Naive B cell (primary cell): Measurements from ENCODE around the gene WDR72. TPM values are rescaled to one million over a fixed set of nuclear protein-coding genes. Genes with fewer than 3 reads are reported as not detected.
A peak's percentile ranks its signal among the peaks of the same experiment; 100 is the strongest.

Experiments
- ATAC-seq, 2 donors: fragments of 150-1000 bp; cut with Tn5 transposase; 2 replicates each; pipeline ENCODE4 v1.10.0; 2021; ENCODE audit warnings: low read depth in 2 of 2, mild to moderate bottlenecking in 2 of 2, moderate library complexity in 2 of 2
- DNase-seq: peaks from one replicate; pipeline ENCODE4 v3.0.0; 2022
- H3K27ac Mint-ChIP-seq, 6 donors: one replicate each; pipeline ENCODE4 v1.8.0; 2020 to 2022; ENCODE audit warnings: mild to moderate bottlenecking in 6 of 6, mixed read lengths in 6 of 6, moderate library complexity in 5 of 6, inconsistent platforms in 2 of 6
- H3K27me3 Mint-ChIP-seq, 3 donors: one replicate each; pipeline ENCODE4 v1.8.0; 2021 to 2022; ENCODE audit warnings: mixed read lengths in 3 of 3, mild to moderate bottlenecking in 1 of 3
- H3K36me3 Mint-ChIP-seq, 2 donors: one replicate each; pipeline ENCODE4 v1.8.0; 2020 to 2022; ENCODE audit warnings: mixed read lengths in 2 of 2, inconsistent platforms in 1 of 2, mild to moderate bottlenecking in 1 of 2
- H3K4me1 Mint-ChIP-seq, 3 donors: one replicate each; pipeline ENCODE4 v1.8.0; 2020 to 2022; ENCODE audit warnings: mixed read lengths in 3 of 3, inconsistent platforms in 1 of 3, mild to moderate bottlenecking in 1 of 3, moderate library complexity in 1 of 3
- H3K4me3 Mint-ChIP-seq, 8 donors: one replicate each; pipeline ENCODE4 v1.8.0; 2020 to 2022; ENCODE audit warnings: mild to moderate bottlenecking in 8 of 8, mixed read lengths in 8 of 8, moderate library complexity in 8 of 8, inconsistent platforms in 2 of 8
- H3K9me3 Mint-ChIP-seq, 7 donors: one replicate each; pipeline ENCODE4 v1.8.0; 2020 to 2022; ENCODE audit warnings: mixed read lengths in 7 of 7, mild to moderate bottlenecking in 5 of 7, inconsistent platforms in 2 of 7, moderate library complexity in 1 of 7
- polyA plus RNA-seq, 6 donors: library from polyadenylated mRNA; unstranded; fragments of 300-500 nt; fragmentation: Illumina TruSeq; gene quantifications; one replicate each; pipeline ENCODE4 v1.2.3, GENCODE V29; 2021; ENCODE audit warnings: low read depth in 6 of 6

WDR72 gene
- polyA plus RNA-seq, 6 donors from 2014 or later = not detected

GRCh38 chr15:53681056-53681455 lies 78.4 kb downstream of the WDR72 start:
- no peaks in the 10 kb centered on the region for H3K4me1 Mint-ChIP-seq
- peaks cover 0 to 5% (median 0%) of the 10 kb centered on the region in 7 donors for H3K9me3 Mint-ChIP-seq
- ATAC-seq (no peak), DNase-seq (no peak)
- peaks cover 0 to 9% (median 0%) of the 10 kb centered on the region in 3 donors for H3K27me3 Mint-ChIP-seq
- H3K36me3 Mint-ChIP-seq = no peaks in the 10 kb centered on the region
- H3K27ac Mint-ChIP-seq = no peak overlapping the region
- H3K4me3 Mint-ChIP-seq = no peak overlapping the region

- Mint-ChIP-seq H3K4me1 (no peaks in the 10 kb centered on the region), H3K27me3 (peaks cover 0 to 12% (median 0%) of the 10 kb centered on the region in 3 donors)
These were observed 83.6 kb downstream of the WDR72 start for GRCh38 chr15:53675832-53676231.

GRCh38 chr15:53671545-53671944 lies 87.9 kb downstream of the WDR72 start:
- Mint-ChIP-seq H3K27me3 (peaks cover 0 to 5% (median 0%) of the 10 kb centered on the region in 3 donors), H3K27ac (peak overlapping the region in 1 of 6 donors; percentile 3), H3K9me3 (no peaks in the 10 kb centered on the region), H3K4me1 (no peaks in the 10 kb centered on the region), H3K4me3 (peak overlapping the region in 1 of 8 donors; percentile 42), H3K36me3 (no peaks in the 10 kb centered on the region)
- no peak for ATAC-seq
- no peak for DNase-seq

More at GRCh38 chr15:53675832-53676231, 83.6 kb downstream of the WDR72 start:
- Mint-ChIP-seq H3K9me3 (peaks cover 0 to 5% (median 0%) of the 10 kb centered on the region in 7 donors), H3K4me3 (no peak overlapping the region), H3K27ac (no peak overlapping the region), H3K36me3 (no peaks in the 10 kb centered on the region)
- DNase-seq (no peak), ATAC-seq (no peak)

- H3K27ac Mint-ChIP-seq = no peak overlapping the region
- no peak overlapping the region for H3K4me3 Mint-ChIP-seq
- H3K27me3 Mint-ChIP-seq = peaks cover 0 to 3% (median 0%) of the 10 kb centered on the region in 3 donors
- no peaks in the 10 kb centered on the region for H3K9me3 Mint-ChIP-seq
- no peaks in the 10 kb centered on the region for H3K36me3 Mint-ChIP-seq
- DNase-seq (no peak), ATAC-seq (no peak)
- no peaks in the 10 kb centered on the region for H3K4me1 Mint-ChIP-seq
These were observed 88.8 kb downstream of the WDR72 start for GRCh38 chr15:53670701-53671100.

GRCh38 chr15:53665930-53666329 lies 93.5 kb downstream of the WDR72 start:
- H3K27ac Mint-ChIP-seq = no peak overlapping the region
- no peaks in the 10 kb centered on the region for H3K36me3 Mint-ChIP-seq
- ATAC-seq = no peak
- no peak for DNase-seq
- no peaks in the 10 kb centered on the region for H3K9me3 Mint-ChIP-seq
- no peaks in the 10 kb centered on the region for H3K4me1 Mint-ChIP-seq
- no peaks in the 10 kb centered on the region for H3K27me3 Mint-ChIP-seq
- no peak overlapping the region for H3K4me3 Mint-ChIP-seq

- H3K9me3 Mint-ChIP-seq = no peaks in the 10 kb centered on the region
- no peak for ATAC-seq
These were observed 100.5 kb downstream of the WDR72 start for GRCh38 chr15:53658827-53659555.

GRCh38 chr15:53658255-53658654 lies 101.2 kb downstream of the WDR72 start:
- ATAC-seq (no peak), DNase-seq (no peak)
- Mint-ChIP-seq H3K4me3 (no peak overlapping the region), H3K27me3 (no peaks in the 10 kb centered on the region), H3K27ac (no peak overlapping the region), H3K36me3 (no peaks in the 10 kb centered on the region), H3K4me1 (no peaks in the 10 kb centered on the region), H3K9me3 (no peaks in the 10 kb centered on the region)

More at GRCh38 chr15:53658827-53659555, 100.5 kb downstream of the WDR72 start:
- Mint-ChIP-seq H3K4me1 (no peaks in the 10 kb centered on the region), H3K27ac (no peak overlapping the region), H3K27me3 (no peaks in the 10 kb centered on the region), H3K36me3 (no peaks in the 10 kb centered on the region), H3K4me3 (no peak overlapping the region)
- no peak for DNase-seq

- ATAC-seq (no peak), DNase-seq (no peak)
- no peaks in the 10 kb centered on the region for H3K4me1 Mint-ChIP-seq
- H3K4me3 Mint-ChIP-seq = no peak overlapping the region
- H3K9me3 Mint-ChIP-seq = peaks cover 0 to 1% (median 0%) of the 10 kb centered on the region in 7 donors
- peaks cover 7 to 16% (median 13%) of the 10 kb centered on the region in 3 donors for H3K27me3 Mint-ChIP-seq
- H3K36me3 Mint-ChIP-seq = no peaks in the 10 kb centered on the region
- no peak overlapping the region for H3K27ac Mint-ChIP-seq
These were observed 110.5 kb downstream of the WDR72 start for GRCh38 chr15:53648934-53649333.

- ATAC-seq = no peak
- peak overlapping the region in 1 of 6 donors; percentile 39 for H3K27ac Mint-ChIP-seq
- no peak overlapping the region for H3K4me3 Mint-ChIP-seq
- peaks cover 7 to 16% (median 13%) of the 10 kb centered on the region in 3 donors for H3K27me3 Mint-ChIP-seq
- no peak for DNase-seq
- no peaks in the 10 kb centered on the region for H3K4me1 Mint-ChIP-seq
- no peaks in the 10 kb centered on the region for H3K36me3 Mint-ChIP-seq
- peaks cover 0 to 1% (median 0%) of the 10 kb centered on the region in 7 donors for H3K9me3 Mint-ChIP-seq
These were observed 114.8 kb downstream of the WDR72 start for GRCh38 chr15:53644660-53645059.

- ATAC-seq (no peak), DNase-seq (no peak)
- H3K4me3 Mint-ChIP-seq = no peak overlapping the region
- peaks cover 7 to 29% (median 19%) of the 10 kb centered on the region in 7 donors for H3K9me3 Mint-ChIP-seq
- peaks cover 0 to 7% of the 10 kb centered on the region in 2 donors for H3K36me3 Mint-ChIP-seq
- H3K27ac Mint-ChIP-seq = no peak overlapping the region
- no peaks in the 10 kb centered on the region for H3K4me1 Mint-ChIP-seq
- peaks cover 0 to 16% (median 6%) of the 10 kb centered on the region in 3 donors for H3K27me3 Mint-ChIP-seq
These were observed 124.9 kb downstream of the WDR72 start for GRCh38 chr15:53634517-53635106.

- no peak overlapping the region for H3K27ac Mint-ChIP-seq
- peaks cover 8 to 17% (median 12%) of the 10 kb centered on the region in 7 donors for H3K9me3 Mint-ChIP-seq
- ATAC-seq = no peak
These were observed 132.2 kb downstream of the WDR72 start for GRCh38 chr15:53627279-53627678.

GRCh38 chr15:53625962-53626845 lies 133.3 kb downstream of the WDR72 start:
- Mint-ChIP-seq H3K27me3 (peaks cover 0 to 4% (median 3%) of the 10 kb centered on the region in 3 donors), H3K27ac (peak overlapping the region in 1 of 6 donors; percentile 91), H3K4me3 (no peak overlapping the region), H3K36me3 (no peaks in the 10 kb centered on the region), H3K4me1 (no peaks in the 10 kb centered on the region), H3K9me3 (peaks cover 2 to 13% (median 5%) of the 10 kb centered on the region in 7 donors)
- DNase-seq = no peak
- ATAC-seq = no peak

More at GRCh38 chr15:53627279-53627678, 132.2 kb downstream of the WDR72 start:
- H3K36me3 Mint-ChIP-seq = peaks cover 0 to 7% of the 10 kb centered on the region in 2 donors
- no peaks in the 10 kb centered on the region for H3K27me3 Mint-ChIP-seq
- H3K4me1 Mint-ChIP-seq = no peaks in the 10 kb centered on the region
- no peak for DNase-seq
- no peak overlapping the region for H3K4me3 Mint-ChIP-seq

- peaks cover 0 to 8% (median 4%) of the 10 kb centered on the region in 7 donors for H3K9me3 Mint-ChIP-seq
- no peak overlapping the region for H3K27ac Mint-ChIP-seq
- DNase-seq = no peak
- no peaks in the 10 kb centered on the region for H3K4me1 Mint-ChIP-seq
- H3K36me3 Mint-ChIP-seq = no peaks in the 10 kb centered on the region
- H3K4me3 Mint-ChIP-seq = no peak overlapping the region
- ATAC-seq = no peak
- peaks cover 0 to 4% (median 3%) of the 10 kb centered on the region in 3 donors for H3K27me3 Mint-ChIP-seq
These were observed 134.2 kb downstream of the WDR72 start for GRCh38 chr15:53625260-53625659.
